C4-2B (cell line): Measurements from ENCODE around the gene TMTC4.

Experiments
- CTCF ChIP-seq: fragments of 450-650 bp; conservative IDR thresholded peaks from 2 replicates; pipeline ENCODE4 v1.5.1; 2017; ENCODE audit warnings: mild to moderate bottlenecking
- ZFX ChIP-seq: fragments of 450-650 bp; IDR thresholded peaks from 2 replicates; pipeline ENCODE4 v1.6.1; 2017

GRCh38 chr13:100581504-100581903 is 93.1 kb downstream of the TMTC4 start:
- no peak for TF ChIP-seq CTCF
- no peak for TF ChIP-seq ZFX
